Parathyroid adenoma (tissue), 2 donors: ENCODE measurements around the gene FN3KRP.

ENCODE experiments used
- H2AFZ ChIP-seq: fragments of 300-600 bp; sonication (generic); one replicate; pipeline ENCODE4 v1.7.0; 2017; ENCODE audit warnings: antibody characterized with exemption, mild to moderate bottlenecking
- H3K27ac ChIP-seq: fragments of 300-600 bp; sonication (generic); one replicate; pipeline ENCODE4 v1.7.0; 2017
- H3K27me3 ChIP-seq: fragments of 300-600 bp; sonication (generic); one replicate; pipeline ENCODE4 v1.7.0; 2017; ENCODE audit warnings: low read length; ENCODE audit not compliant: control insufficient read depth, insufficient read depth
- H3K36me3 ChIP-seq: fragments of 300-600 bp; sonication (generic); one replicate; pipeline ENCODE4 v1.7.0; 2017; ENCODE audit warnings: low read length; ENCODE audit not compliant: control insufficient read depth, insufficient read depth
- H3K4me1 ChIP-seq: fragments of 300-600 bp; sonication (generic); one replicate; pipeline ENCODE4 v1.7.0; 2017; ENCODE audit warnings: control low read depth
- H3K4me2 ChIP-seq: fragments of 300-600 bp; sonication (generic); one replicate; pipeline ENCODE4 v1.7.0; 2017; ENCODE audit warnings: low read length
- H3K4me3 ChIP-seq: fragments of 300-600 bp; sonication (generic); one replicate; pipeline ENCODE4 v1.7.0; 2017; ENCODE audit warnings: low read depth, low read length
- H3K79me2 ChIP-seq: fragments of 300-600 bp; sonication (generic); one replicate; pipeline ENCODE4 v1.7.0; 2017; ENCODE audit warnings: control low read depth
- H3K9ac ChIP-seq: fragments of 300-600 bp; sonication (generic); one replicate; pipeline ENCODE4 v1.7.0; 2017; ENCODE audit warnings: mild to moderate bottlenecking
- H3K9me3 ChIP-seq: fragments of 300-600 bp; sonication (generic); one replicate; pipeline ENCODE4 v1.7.0; 2017; ENCODE audit warnings: low read length; ENCODE audit not compliant: control insufficient read depth
- TF ChIP-seq, protein P1 (sequence below): fragments of 300-600 bp; sonication (generic); IDR thresholded peaks from one replicate; pipeline ENCODE4 v1.7.0; 2017; ENCODE audit warnings: antibody characterized with exemption, mild to moderate bottlenecking
- donor health status: primary hyperparathyroidism.

The FN3KRP gene

GRCh38 chr17:82668631-82669099, 47.8 kb upstream of the FN3KRP start:
- H3K9ac ChIP-seq = no peak overlapping the region
- peaks cover 2% of the 10 kb centered on the region for H3K79me2 ChIP-seq
- no peaks in the 10 kb centered on the region for H3K9me3 ChIP-seq
- TF ChIP-seq, protein P1, sequence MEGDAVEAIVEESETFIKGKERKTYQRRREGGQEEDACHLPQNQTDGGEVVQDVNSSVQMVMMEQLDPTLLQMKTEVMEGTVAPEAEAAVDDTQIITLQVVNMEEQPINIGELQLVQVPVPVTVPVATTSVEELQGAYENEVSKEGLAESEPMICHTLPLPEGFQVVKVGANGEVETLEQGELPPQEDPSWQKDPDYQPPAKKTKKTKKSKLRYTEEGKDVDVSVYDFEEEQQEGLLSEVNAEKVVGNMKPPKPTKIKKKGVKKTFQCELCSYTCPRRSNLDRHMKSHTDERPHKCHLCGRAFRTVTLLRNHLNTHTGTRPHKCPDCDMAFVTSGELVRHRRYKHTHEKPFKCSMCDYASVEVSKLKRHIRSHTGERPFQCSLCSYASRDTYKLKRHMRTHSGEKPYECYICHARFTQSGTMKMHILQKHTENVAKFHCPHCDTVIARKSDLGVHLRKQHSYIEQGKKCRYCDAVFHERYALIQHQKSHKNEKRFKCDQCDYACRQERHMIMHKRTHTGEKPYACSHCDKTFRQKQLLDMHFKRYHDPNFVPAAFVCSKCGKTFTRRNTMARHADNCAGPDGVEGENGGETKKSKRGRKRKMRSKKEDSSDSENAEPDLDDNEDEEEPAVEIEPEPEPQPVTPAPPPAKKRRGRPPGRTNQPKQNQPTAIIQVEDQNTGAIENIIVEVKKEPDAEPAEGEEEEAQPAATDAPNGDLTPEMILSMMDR = peak; percentile 64
- no peak overlapping the region for H3K27ac ChIP-seq
- H3K4me3 ChIP-seq = no peak overlapping the region
- no peaks in the 10 kb centered on the region for H3K27me3 ChIP-seq
- H3K36me3 ChIP-seq = no peaks in the 10 kb centered on the region
- peak overlapping the region; percentile 59 for H2AFZ ChIP-seq
- no peaks in the 10 kb centered on the region for H3K4me1 ChIP-seq
- H3K4me2 ChIP-seq = no peak overlapping the region

- Histone ChIP-seq H3K9me3 (no peaks in the 10 kb centered on the region), H3K36me3 (no peaks in the 10 kb centered on the region), H3K4me3 (no peak overlapping the region), H3K27me3 (no peaks in the 10 kb centered on the region), H3K4me1 (no peaks in the 10 kb centered on the region), H3K4me2 (no peak overlapping the region), H2AFZ (no peak overlapping the region), H3K79me2 (peaks cover 2% of the 10 kb centered on the region), H3K9ac (no peak overlapping the region), H3K27ac (no peak overlapping the region)
- TF ChIP-seq, protein P1 = no peak
Measured at GRCh38 chr17:82670661-82671450, 45.6 kb upstream of the FN3KRP start.

- Histone ChIP-seq H2AFZ (no peak overlapping the region), H3K36me3 (no peaks in the 10 kb centered on the region), H3K4me1 (no peaks in the 10 kb centered on the region), H3K27me3 (no peaks in the 10 kb centered on the region), H3K4me3 (no peak overlapping the region), H3K9me3 (no peaks in the 10 kb centered on the region), H3K4me2 (no peak overlapping the region), H3K27ac (no peak overlapping the region), H3K9ac (no peak overlapping the region), H3K79me2 (peaks cover 13% of the 10 kb centered on the region)
- TF ChIP-seq, protein P1 = no peak
Measured at GRCh38 chr17:82674656-82675475, 41.6 kb upstream of the FN3KRP start.

DNA sequence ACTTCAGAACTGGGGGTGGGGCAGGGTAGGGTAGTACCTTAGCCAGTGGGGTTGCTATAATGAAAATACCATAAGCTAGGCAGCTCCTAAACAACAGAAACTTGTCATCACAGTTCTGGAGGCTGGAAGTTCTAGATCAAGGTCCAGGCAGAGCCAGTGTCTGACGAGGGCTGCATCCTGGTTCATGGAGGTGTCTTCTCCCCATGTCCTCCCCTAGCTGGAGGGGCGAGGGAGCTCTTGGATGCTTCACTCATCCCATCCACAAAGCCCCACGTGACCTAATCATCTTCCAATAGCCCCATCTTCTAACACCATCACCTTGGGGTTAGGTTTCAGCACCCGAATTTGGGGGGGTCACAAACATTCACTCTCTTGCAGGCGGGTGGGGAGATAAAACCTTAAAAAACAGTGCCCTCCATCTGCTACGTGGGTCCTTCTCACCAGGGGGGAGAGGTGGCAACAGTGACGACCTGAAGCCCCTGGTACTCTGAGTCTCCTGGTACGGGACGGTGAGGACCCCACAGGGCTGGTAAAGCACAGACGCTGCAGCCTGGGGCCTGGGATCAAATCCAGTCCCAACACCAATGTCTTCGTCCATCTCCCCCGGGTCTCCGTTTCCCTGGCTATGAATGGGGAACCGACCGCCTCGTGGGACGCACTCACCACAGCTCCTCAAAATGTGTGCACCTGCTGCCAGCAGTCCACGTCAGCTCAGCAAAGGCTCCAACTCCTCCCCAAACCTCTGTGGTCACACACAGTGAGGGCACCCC, 40.8 kb upstream of the FN3KRP start:
- no peak overlapping the region for H2AFZ ChIP-seq
- H3K4me3 ChIP-seq = no peak overlapping the region
- TF ChIP-seq, protein P1 = no peak
- H3K27ac ChIP-seq = no peak overlapping the region
- no peaks in the 10 kb centered on the region for H3K36me3 ChIP-seq
- no peak overlapping the region for H3K4me2 ChIP-seq
- H3K4me1 ChIP-seq = no peaks in the 10 kb centered on the region
- H3K27me3 ChIP-seq = no peaks in the 10 kb centered on the region
- H3K79me2 ChIP-seq = peaks cover 14% of the 10 kb centered on the region
- no peak overlapping the region for H3K9ac ChIP-seq
- no peaks in the 10 kb centered on the region for H3K9me3 ChIP-seq
